ENCODE results near the gene RNF40.
A peak's percentile ranks its signal among the peaks of the same experiment; 100 is the strongest.

RNF40 gene

GRCh38 chr16:30761928-30762902 is at the start of gene RNF40, which contains the start of gene CFAP119:
RNF40 (plus strand) TSS chr16:30762322; CDS start chr16:30762546, 224 bp downstream.
CFAP119 (minus strand) TSS chr16:30762062; CDS start chr16:30761748, 314 bp downstream.
- peak; percentile 83 for DNase-seq

GRCh38 chr16:30715750-30716445 is 46.2 kb upstream of the RNF40 start:
- peak in 1 of 2 experiments; percentile 46 for DNase-seq

- DNase-seq: no peak
Measured at GRCh38 chr16:30720086-30720485, 42.0 kb upstream of the RNF40 start.

GRCh38 chr16:30720694-30721093 is 41.4 kb upstream of the RNF40 start:
- DNase-seq: no peak

GRCh38 chr16:30721167-30721566 is 41.0 kb upstream of the RNF40 start:
- DNase-seq: no peak

GRCh38 chr16:30721606-30722005 is 40.5 kb upstream of the RNF40 start:
- DNase-seq: no peak

GRCh38 chr16:30722443-30722842 is 39.7 kb upstream of the RNF40 start:
- DNase-seq: no peak

- no peak for DNase-seq
Measured at GRCh38 chr16:30722916-30723315, 39.2 kb upstream of the RNF40 start.

- DNase-seq: no peak
Measured at GRCh38 chr16:30723725-30724355, 38.3 kb upstream of the RNF40 start.

GRCh38 chr16:30724641-30725417 is 37.3 kb upstream of the RNF40 start:
- no peak for DNase-seq

- DNase-seq: no peak
Measured at GRCh38 chr16:30725418-30725792, 36.7 kb upstream of the RNF40 start.

- no peak for DNase-seq
Measured at GRCh38 chr16:30728321-30728720, 33.8 kb upstream of the RNF40 start.

- DNase-seq: no peak
Measured at GRCh38 chr16:30728899-30729672, 33.0 kb upstream of the RNF40 start.

GRCh38 chr16:30731411-30731810 is 30.7 kb upstream of the RNF40 start:
- DNase-seq: no peak

GRCh38 chr16:30736995-30737793 is 24.9 kb upstream of the RNF40 start:
- no peak for DNase-seq

- no peak for DNase-seq
Measured at GRCh38 chr16:30737794-30738648, 24.1 kb upstream of the RNF40 start.

- no peak for DNase-seq
Measured at GRCh38 chr16:30738984-30739951, 22.9 kb upstream of the RNF40 start.
